Activated CD8-positive, alpha-beta T cell treated with anti-CD3 and anti-CD28 coated beads for 36 hours (primary cell): ENCODE data around the gene C11orf42. TPM values are rescaled to one million over a fixed set of nuclear protein-coding genes. Genes with fewer than 3 reads are reported as not detected.

Experiments
- ATAC-seq: fragments of 200-7000 bp; cut with Tn5 transposase; one replicate; pipeline ENCODE4 v1.10.0; 2021; ENCODE audit warnings: mild to moderate bottlenecking, moderate library complexity
- CTCF ChIA-PET: fragments of 350-600 bp; sonication (Branson Sonifier 250); formaldehyde crosslinking; loops from one replicate; lab custom pipeline; 2021; ENCODE audit warnings: antibody characterized with exemption; lab: Charles Lee
- POLR2A ChIA-PET: fragments of 350-600 bp; sonication (Branson Sonifier 250); formaldehyde crosslinking; loops from one replicate; lab custom pipeline; 2021; ENCODE audit warnings: antibody characterized with exemption; lab: Charles Lee
- DNase-seq: peaks from one replicate; pipeline ENCODE4 v3.0.0-alpha.2; 2020
- H3K27ac Mint-ChIP-seq: one replicate; pipeline ENCODE4 v1.8.0; 2021; ENCODE audit warnings: mild to moderate bottlenecking, mixed read lengths
- H3K27me3 Mint-ChIP-seq: one replicate; pipeline ENCODE4 v1.8.0; 2021; ENCODE audit warnings: mixed read lengths
- H3K36me3 Mint-ChIP-seq: one replicate; pipeline ENCODE4 v1.8.0; 2021; ENCODE audit warnings: low read depth, mixed read lengths
- H3K4me1 Mint-ChIP-seq: one replicate; pipeline ENCODE4 v1.8.0; 2021; ENCODE audit warnings: low read depth, mixed read lengths
- H3K4me3 Mint-ChIP-seq: one replicate; pipeline ENCODE4 v1.8.0; 2021; ENCODE audit warnings: mild to moderate bottlenecking, moderate library complexity, mixed read lengths
- H3K9me3 Mint-ChIP-seq: one replicate; pipeline ENCODE4 v1.8.0; 2021; ENCODE audit warnings: mixed read lengths
- CTCF ChIP-seq: fragments of 200-600 bp; IDR thresholded peaks from one replicate; pipeline ENCODE4 v1.8.0; 2022; ENCODE audit warnings: antibody characterized with exemption, mild to moderate bottlenecking
- intact Hi-C: fragments of 100-400 bp; cut with micrococcal nuclease; formaldehyde crosslinking; loops from one replicate; pipeline ENCODE4 v1.10.0; 2022
- total RNA-seq, 2 experiments: library from RNA; stranded (reverse); gene quantifications; one replicate each; pipeline ENCODE4 v1.2.3, GENCODE V29; 2021

C11orf42 gene
- total RNA-seq, 2 experiments from 2014 or later: not detected

- Mint-ChIP-seq H3K4me1 (no peaks in the 10 kb centered on the region), H3K27me3 (no peaks in the 10 kb centered on the region), H3K4me3 (no peak overlapping the region), H3K9me3 (no peaks in the 10 kb centered on the region), H3K36me3 (no peaks in the 10 kb centered on the region), H3K27ac (no peak overlapping the region)
- no peak for TF ChIP-seq CTCF
- POLR2A ChIA-PET: interaction anchor here (1.8 kb wide), 1 partner anchor 10 kb away, joined by 6 read pairs; the partner anchor contains the start of gene CCKBR
- DNase-seq (no peak), ATAC-seq (no peak)
- intact Hi-C loops: loop anchor here (5.0 kb wide), 1 partner anchor 102 kb away; no protein-coding TSS in a partner anchor
- CTCF ChIA-PET: interaction anchor here (1.0 to 8.7 kb wide), 11 partner anchors 8 to 194 kb away, joined by 3 to 106 read pairs (median 21); partner anchors contain the start of genes CAVIN3, CCKBR, CNGA4 and FHIP1B
Measured at GRCh38 chr11:6249770-6250555, 44.6 kb downstream of the C11orf42 start.

GRCh38 chr11:6251120-6251733, 45.9 kb downstream of the C11orf42 start:
- no peaks in the 10 kb centered on the region for H3K27me3 Mint-ChIP-seq
- CTCF ChIA-PET: interaction anchor here (0.6 to 8.7 kb wide), 36 partner anchors 9 to 259 kb away, joined by 3 to 106 read pairs (median 5); partner anchors contain the start of genes C11orf42, CAVIN3, CCKBR and CNGA4
- H3K9me3 Mint-ChIP-seq: no peaks in the 10 kb centered on the region
- intact Hi-C loops: loop anchor here (5.0 kb wide), 1 partner anchor 101 kb away; no protein-coding TSS in a partner anchor
- ATAC-seq: peak; percentile 96
- no peaks in the 10 kb centered on the region for H3K4me1 Mint-ChIP-seq
- H3K4me3 Mint-ChIP-seq: no peak overlapping the region
- TF ChIP-seq CTCF: peak; percentile 87
- H3K27ac Mint-ChIP-seq: no peak overlapping the region
- no peaks in the 10 kb centered on the region for H3K36me3 Mint-ChIP-seq
- peak; percentile 73 for DNase-seq
- POLR2A ChIA-PET: interaction anchor here (1.8 kb wide), 1 partner anchor 9 kb away, joined by 6 read pairs; the partner anchor contains the start of gene CCKBR

- no peaks in the 10 kb centered on the region for H3K4me1 Mint-ChIP-seq
- ATAC-seq (no peak), DNase-seq (no peak)
- no peak for TF ChIP-seq CTCF
- no peaks in the 10 kb centered on the region for H3K9me3 Mint-ChIP-seq
- H3K27me3 Mint-ChIP-seq: no peaks in the 10 kb centered on the region
- H3K4me3 Mint-ChIP-seq: no peak overlapping the region
- ChIA-PET POLR2A (interaction anchor here (0.9 to 1.8 kb wide), 2 partner anchors 8 to 15 kb away, joined by 3 to 6 read pairs; partner anchors contain the start of gene CCKBR), CTCF (interaction anchor here (0.9 to 8.7 kb wide), 22 partner anchors 8 to 260 kb away, joined by 3 to 106 read pairs (median 6); partner anchors contain the start of genes C11orf42, CCKBR, CNGA4 and FHIP1B)
- no peaks in the 10 kb centered on the region for H3K36me3 Mint-ChIP-seq
- intact Hi-C loops: loop anchor here (5.0 kb wide), 1 partner anchor 100 kb away; no protein-coding TSS in a partner anchor
- no peak overlapping the region for H3K27ac Mint-ChIP-seq
Measured at GRCh38 chr11:6251990-6252473, 46.7 kb downstream of the C11orf42 start.

GRCh38 chr11:6253197-6253596, 47.8 kb downstream of the C11orf42 start:
- H3K27me3 Mint-ChIP-seq: no peaks in the 10 kb centered on the region
- H3K36me3 Mint-ChIP-seq: no peaks in the 10 kb centered on the region
- H3K9me3 Mint-ChIP-seq: no peaks in the 10 kb centered on the region
- no peak overlapping the region for H3K27ac Mint-ChIP-seq
- no peak for TF ChIP-seq CTCF
- ATAC-seq (peak; percentile 33), DNase-seq (no peak)
- ChIA-PET CTCF (interaction anchor here (0.7 to 8.7 kb wide), 6 partner anchors 11 to 190 kb away, joined by 3 to 106 read pairs (median 39); partner anchors contain the start of genes CNGA4 and FHIP1B), POLR2A (interaction anchor here (0.6 kb wide), 1 partner anchor 11 kb away, joined by 3 read pairs; no protein-coding TSS in a partner anchor)
- H3K4me1 Mint-ChIP-seq: no peaks in the 10 kb centered on the region
- no peak overlapping the region for H3K4me3 Mint-ChIP-seq
- intact Hi-C loops: loop anchor here (5.0 kb wide), 1 partner anchor 99 kb away; no protein-coding TSS in a partner anchor
